HepG2 (cell line): ENCODE measurements around the gene SFXN5. TPM values are rescaled to one million over a fixed set of nuclear protein-coding genes. Genes with fewer than 3 reads are reported as not detected.
A peak's percentile ranks its signal among the peaks of the same experiment; 100 is the strongest.

Source experiments
- AGO2 ChIP-seq: fragments of 200-400 bp; formaldehyde crosslinking; optimal IDR thresholded peaks from 2 replicates; pipeline ENCODE3; 2017; ENCODE audit warnings: mild to moderate bottlenecking, low read depth, low read length, moderate library complexity
- CBFB ChIP-seq: sonication (generic); formaldehyde crosslinking; IDR thresholded peaks from 2 replicates; pipeline ENCODE4 v1.4.0; 2020; ENCODE audit warnings: missing genetic modification reagents
- DPF2 ChIP-seq: sonication (generic); formaldehyde crosslinking; IDR thresholded peaks from 2 replicates; pipeline ENCODE4 v1.4.0; 2020; ENCODE audit warnings: mild to moderate bottlenecking, low read depth, missing genetic modification reagents, borderline replicate concordance
- FUBP1 ChIP-seq: sonication (generic); formaldehyde crosslinking; IDR thresholded peaks from 2 replicates; pipeline ENCODE4 v1.5.1; 2020; ENCODE audit warnings: missing genetic modification reagents, mild to moderate bottlenecking, borderline replicate concordance
- HDAC6 ChIP-seq: fragments of 200-600 bp; sonication (generic); IDR thresholded peaks from 2 replicates; pipeline ENCODE4 v1.7.0; 2017; ENCODE audit warnings: mild to moderate bottlenecking, antibody characterized with exemption, low read length, low read depth
- HNRNPLL ChIP-seq: fragments of 200-400 bp; formaldehyde crosslinking; IDR thresholded peaks from 2 replicates; pipeline ENCODE4 v1.6.1; 2017; ENCODE audit warnings: mild to moderate bottlenecking, low read depth, low read length; ENCODE audit not compliant: poor library complexity, severe bottlenecking
- KDM1A ChIP-seq: IDR thresholded peaks from 2 replicates; pipeline ENCODE4 v1.6.1; 2016; ENCODE audit warnings: missing compliant biosample characterization
- KLF6 ChIP-seq: IDR thresholded peaks from 2 replicates; pipeline ENCODE4 v1.8.0; 2016; ENCODE audit warnings: missing biosample characterization, missing genetic modification reagents
- MTA1 ChIP-seq: sonication (generic); formaldehyde crosslinking; IDR thresholded peaks from 2 replicates; pipeline ENCODE4 v1.4.0; 2020; ENCODE audit warnings: missing genetic modification reagents, mild to moderate bottlenecking, borderline replicate concordance
- NFAT5 ChIP-seq: sonication (generic); formaldehyde crosslinking; IDR thresholded peaks from 2 replicates; pipeline ENCODE4 v1.4.0; 2020; ENCODE audit warnings: missing genetic modification reagents
- RBAK ChIP-seq: sonication (generic); formaldehyde crosslinking; IDR thresholded peaks from 2 replicates; pipeline ENCODE4 v1.5.1; 2020; ENCODE audit warnings: mild to moderate bottlenecking, missing genetic modification reagents
- RFXANK ChIP-seq: IDR thresholded peaks from 2 replicates; pipeline ENCODE4 v1.6.1; 2016
- SUZ12 ChIP-seq: fragments of 150-350 bp; IDR thresholded peaks from 2 replicates; pipeline ENCODE4 v1.6.1; 2014; ENCODE audit warnings: low read depth, low read length
- TGIF2 ChIP-seq: IDR thresholded peaks from 2 replicates; pipeline ENCODE4 v1.6.1; 2016; ENCODE audit warnings: control low read depth, missing compliant biosample characterization
- ZBTB1 ChIP-seq: sonication (generic); formaldehyde crosslinking; IDR thresholded peaks from 2 replicates; pipeline ENCODE4 v1.4.0; 2020; ENCODE audit warnings: missing genetic modification reagents, borderline replicate concordance
- ZNF768 ChIP-seq: sonication (generic); formaldehyde crosslinking; IDR thresholded peaks from 2 replicates; pipeline ENCODE4 v1.4.0; 2020; ENCODE audit warnings: missing genetic modification reagents
- ZSCAN31 ChIP-seq: sonication (generic); formaldehyde crosslinking; IDR thresholded peaks from 2 replicates; pipeline ENCODE4 v1.5.0; 2020; ENCODE audit warnings: low read depth, mild to moderate bottlenecking, missing genetic modification reagents
- polyA plus RNA-seq, 8 experiments: library from polyadenylated mRNA; depleted of rRNA in 3 of 8; stranded (reverse) in 7 of 8; unstranded in 1 of 8; fragments of >200 nt; fragmentation: Illumina TruSeq in 4 of 8; extraction: Trizol in 4 of 8; gene quantifications; 2 replicates each; pipeline versions ENCODE4 v1.2.1 to v1.2.3, GENCODE V29; 2011 to 2016; ENCODE audit warnings: low read depth in 4 of 8, missing spikeins in 1 of 8, mixed read lengths in 1 of 8; ENCODE audit not compliant: insufficient read depth in 1 of 8
- total RNA-seq, 5 experiments: library from RNA; depleted of rRNA; stranded (reverse); fragments of >200 nt; fragmentation: Illumina TruSeq; extraction: Trizol; gene quantifications; 2 replicates each; pipeline ENCODE4 v1.2.3, GENCODE V29; 2016; ENCODE audit warnings: low read depth in 1 of 5
- TF ChIP-seq, protein P1 (sequence below): IDR thresholded peaks from 2 replicates; pipeline ENCODE4 v1.6.1; 2016; ENCODE audit warnings: low read depth
- TF ChIP-seq, protein P2 (sequence below): sonication (generic); formaldehyde crosslinking; IDR thresholded peaks from 2 replicates; pipeline ENCODE4 v1.4.0; 2020; ENCODE audit warnings: missing genetic modification reagents

The SFXN5 gene
- total and polyA plus RNA-seq, 2 of the 13 experiments (the other 11 are each of a cell fraction or from before 2014, with no cell fraction given) = 34.9 to 37.4 TPM

DNA sequence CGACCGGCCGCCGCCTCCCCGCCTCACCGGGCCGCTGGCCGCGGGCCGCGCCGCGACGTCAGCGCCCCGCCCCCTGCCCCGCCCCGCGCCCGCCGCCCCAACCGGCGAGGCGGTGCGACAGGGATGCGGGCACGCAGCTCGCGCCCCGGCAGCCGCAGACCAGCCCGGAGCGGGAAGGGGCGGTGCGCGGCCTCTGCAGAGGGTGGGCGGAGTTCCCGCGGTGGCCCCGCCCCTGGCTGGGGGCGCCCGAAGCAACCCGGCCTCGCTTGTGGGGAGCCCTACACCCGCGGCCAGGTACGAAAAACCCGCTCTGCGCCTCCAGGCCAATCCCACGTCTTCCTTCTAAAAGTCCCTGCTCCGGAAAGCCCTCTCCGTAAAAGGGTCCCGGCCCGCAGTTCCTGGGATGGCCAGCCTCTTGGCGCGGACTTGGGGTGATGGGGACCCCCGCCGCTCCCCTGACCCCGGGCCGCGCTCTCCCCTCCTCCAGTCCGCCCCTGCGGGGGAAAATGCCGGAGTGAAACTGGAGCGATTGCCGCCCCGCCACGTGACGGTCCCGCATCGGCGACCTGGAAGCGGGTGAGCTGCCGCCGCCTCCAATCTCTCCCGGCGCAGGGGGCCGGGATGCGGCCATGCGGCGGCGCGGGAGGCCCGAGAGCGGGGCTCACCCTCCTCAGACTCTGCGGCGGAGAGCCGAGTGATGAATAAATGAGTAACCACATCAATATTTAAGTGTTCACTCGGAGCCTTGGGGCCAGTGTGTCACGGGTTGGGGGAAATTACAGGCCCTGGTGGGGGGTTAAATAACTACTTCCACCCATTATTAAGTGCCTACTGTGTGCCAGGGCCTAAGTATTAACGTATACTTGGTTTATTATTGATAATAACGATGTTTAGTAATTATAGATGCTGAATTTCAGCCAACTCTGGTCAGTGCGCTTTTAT, 41.7 kb upstream of the SFXN5 start, which contains the start of gene RAB11FIP5 (continued):
- TF ChIP-seq FUBP1 (CRISPR knock-in tag) = no peak
- peak; percentile 72; the same call in 1 of the 2 replicates for TF ChIP-seq ZNF768 (CRISPR knock-in tag)
- TF ChIP-seq NFAT5 = 0 out of 2 replicates have a peak, but pooled peaks have one; percentile 43
- no peak for TF ChIP-seq KDM1A (CRISPR knock-in tag)
- TF ChIP-seq, protein P1, sequence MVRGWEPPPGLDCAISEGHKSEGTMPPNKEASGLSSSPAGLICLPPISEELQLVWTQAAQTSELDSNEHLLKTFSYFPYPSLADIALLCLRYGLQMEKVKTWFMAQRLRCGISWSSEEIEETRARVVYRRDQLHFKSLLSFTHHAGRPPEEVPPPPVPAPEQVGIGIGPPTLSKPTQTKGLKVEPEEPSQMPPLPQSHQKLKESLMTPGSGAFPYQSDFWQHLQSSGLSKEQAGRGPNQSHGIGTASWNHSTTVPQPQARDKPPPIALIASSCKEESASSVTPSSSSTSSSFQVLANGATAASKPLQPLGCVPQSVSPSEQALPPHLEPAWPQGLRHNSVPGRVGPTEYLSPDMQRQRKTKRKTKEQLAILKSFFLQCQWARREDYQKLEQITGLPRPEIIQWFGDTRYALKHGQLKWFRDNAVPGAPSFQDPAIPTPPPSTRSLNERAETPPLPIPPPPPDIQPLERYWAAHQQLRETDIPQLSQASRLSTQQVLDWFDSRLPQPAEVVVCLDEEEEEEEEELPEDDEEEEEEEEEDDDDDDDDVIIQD (CRISPR knock-in tag) = no peak
- no peak for TF ChIP-seq RFXANK (CRISPR knock-in tag)
- TF ChIP-seq, protein P2, sequence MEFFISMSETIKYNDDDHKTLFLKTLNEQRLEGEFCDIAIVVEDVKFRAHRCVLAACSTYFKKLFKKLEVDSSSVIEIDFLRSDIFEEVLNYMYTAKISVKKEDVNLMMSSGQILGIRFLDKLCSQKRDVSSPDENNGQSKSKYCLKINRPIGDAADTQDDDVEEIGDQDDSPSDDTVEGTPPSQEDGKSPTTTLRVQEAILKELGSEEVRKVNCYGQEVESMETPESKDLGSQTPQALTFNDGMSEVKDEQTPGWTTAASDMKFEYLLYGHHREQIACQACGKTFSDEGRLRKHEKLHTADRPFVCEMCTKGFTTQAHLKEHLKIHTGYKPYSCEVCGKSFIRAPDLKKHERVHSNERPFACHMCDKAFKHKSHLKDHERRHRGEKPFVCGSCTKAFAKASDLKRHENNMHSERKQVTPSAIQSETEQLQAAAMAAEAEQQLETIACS (CRISPR knock-in tag) = peak; percentile 7; the same call in 1 of the 2 replicates
- TF ChIP-seq HDAC6 = no peak
- no peak for TF ChIP-seq TGIF2 (CRISPR knock-in tag)
- no peak for TF ChIP-seq DPF2 (CRISPR knock-in tag)
- TF ChIP-seq ZSCAN31 (CRISPR knock-in tag) = no peak
- no peak for TF ChIP-seq CBFB
- TF ChIP-seq RBAK (CRISPR knock-in tag) = 0 out of 2 replicates have a peak, but pooled peaks have one; percentile 44
- peak; percentile 73 for TF ChIP-seq HNRNPLL
- TF ChIP-seq AGO2 = no peak
- TF ChIP-seq KLF6 (CRISPR knock-in tag) = 0 out of 2 replicates have a peak, but pooled peaks have one; percentile 75
- peak; percentile 77; the same call in 1 of the 2 replicates for TF ChIP-seq MTA1
- TF ChIP-seq SUZ12 = no peak
- TF ChIP-seq ZBTB1 (CRISPR knock-in tag) = 0 out of 2 replicates have a peak, but pooled peaks have one; percentile 29
